NOMO-1 (cell line): ENCODE data around the gene ASB7.
"Not testable (repeated sequence)": the region's sequence is repeated elsewhere in the genome, so short reads cannot be mapped to it uniquely, and the experiment has no call there.

Experiments used
- DNase-seq, 2 experiments: peaks; one replicate each; lab custom pipeline; 2025; ENCODE audit not compliant: unreplicated experiment in 2 of 2; lab: John Stamatoyannopoulos, UW

The ASB7 gene

GRCh38 chr15:100602064-100602822 lies at the start of gene ASB7, which contains the start of gene LINS1:
Gene ASB7 (plus strand): TSS chr15:100602589. CDS start chr15:100612217, 9,628 bp downstream.
Gene LINS1 (minus strand): TSS chr15:100602184. CDS start chr15:100580842, 21,342 bp downstream.
- DNase-seq = peak; percentile 98 to 100

- DNase-seq = no peak
Measured at GRCh38 chr15:100553468-100553867, 48.9 kb upstream of the ASB7 start.

- no peak for DNase-seq
Measured at GRCh38 chr15:100558771-100559254, 43.6 kb upstream of the ASB7 start.

- peak; percentile 88 to 90 for DNase-seq
Measured at GRCh38 chr15:100559330-100559729, 43.1 kb upstream of the ASB7 start.

- DNase-seq = peak; percentile 45 to 74
Measured at GRCh38 chr15:100560323-100560722, 42.1 kb upstream of the ASB7 start.

- peak; percentile 47 to 83 for DNase-seq
Measured at GRCh38 chr15:100565591-100565990, 36.8 kb upstream of the ASB7 start.

- no peak for DNase-seq
Measured at GRCh38 chr15:100566850-100567628, 35.4 kb upstream of the ASB7 start.

GRCh38 chr15:100569391-100569790 lies 33.0 kb upstream of the ASB7 start:
- no peak for DNase-seq

GRCh38 chr15:100570275-100570674 lies 32.1 kb upstream of the ASB7 start:
- no peak for DNase-seq

- DNase-seq = no peak
Measured at GRCh38 chr15:100570735-100571313, 31.6 kb upstream of the ASB7 start.

GRCh38 chr15:100571592-100572167 lies 30.7 kb upstream of the ASB7 start:
- no peak for DNase-seq

- peak in 1 of 2 experiments; percentile 38 for DNase-seq
Measured at GRCh38 chr15:100572362-100572983, 29.9 kb upstream of the ASB7 start.

GRCh38 chr15:100573526-100573925 lies 28.9 kb upstream of the ASB7 start:
- DNase-seq = no peak

GRCh38 chr15:100580414-100580813 lies 22.0 kb upstream of the ASB7 start:
- no peak for DNase-seq

GRCh38 chr15:100588638-100589242 lies 13.6 kb upstream of the ASB7 start:
- no peak for DNase-seq

- not testable (repeated sequence) for DNase-seq
Measured at GRCh38 chr15:100591163-100591562, 11.2 kb upstream of the ASB7 start.

- DNase-seq = no peak
Measured at GRCh38 chr15:100591835-100592234, 10.6 kb upstream of the ASB7 start.

- no peak for DNase-seq
Measured at GRCh38 chr15:100592898-100593297, 9.5 kb upstream of the ASB7 start.

- no peak for DNase-seq
Measured at GRCh38 chr15:100593431-100593830, 9.0 kb upstream of the ASB7 start.

- DNase-seq = no peak
Measured at GRCh38 chr15:100595964-100596363, 6.4 kb upstream of the ASB7 start.
